Right ventricle myocardium superior (tissue), 1 donor: ENCODE results near the gene RELCH. TPM values are rescaled to one million over a fixed set of nuclear protein-coding genes. Genes with fewer than 3 reads are reported as not detected.
A peak's percentile ranks its signal among the peaks of the same experiment; 100 is the strongest.

Experiments
- ATAC-seq: fragments of 200-7000 bp; cut with Tn5 transposase; one replicate; pipeline ENCODE4 v1.9.1; 2020; ENCODE audit warnings: mild to moderate bottlenecking; ENCODE audit not compliant: poor library complexity
- DNase-seq: peaks from one replicate; pipeline ENCODE4 v3.0.0-alpha.2; 2020
- intact Hi-C: fragments of 100-400 bp; cut with DNase I; formaldehyde crosslinking; loops from one replicate; pipeline ENCODE4 v1.11.2; 2022
- total RNA-seq: library from RNA; stranded (reverse); fragmentation: NEBNext Ultra II Directional; extraction: Animal tissue kit (Norgen Biotek cat#: 25700); gene quantifications from one replicate; pipeline ENCODE4 v1.2.1, GENCODE V29; 2021
- donor health status: DM: no; HTN: yes; CAD: no; lungs with severe emphysema.

The RELCH gene
- total RNA-seq, 1 donor from 2014 or later, result 10.0 TPM

- DNase-seq (no peak), ATAC-seq (no peak)
- intact Hi-C loops, result no loop called here
Observed at GRCh38 chr18:62294073-62294472, 107.0 kb downstream of the RELCH start.

- DNase-seq (no peak), ATAC-seq (no peak)
- intact Hi-C loops, result no loop called here
Observed at GRCh38 chr18:62300359-62300963, 113.4 kb downstream of the RELCH start.

GRCh38 chr18:62301322-62301721 lies 114.3 kb downstream of the RELCH start:
- no peak for DNase-seq
- no peak for ATAC-seq
- intact Hi-C loops, result no loop called here

- DNase-seq (no peak), ATAC-seq (no peak)
- intact Hi-C loops, result no loop called here
Observed at GRCh38 chr18:62312851-62313250, 125.8 kb downstream of the RELCH start.

- no peak for ATAC-seq
- intact Hi-C loops, result no loop called here
Observed at GRCh38 chr18:62318228-62319180, 131.4 kb downstream of the RELCH start.

GRCh38 chr18:62321201-62321600 lies 134.1 kb downstream of the RELCH start:
- no peak for ATAC-seq

More at GRCh38 chr18:62318228-62319180, 131.4 kb downstream of the RELCH start:
- no peak for DNase-seq

GRCh38 chr18:62323483-62324180 lies 136.6 kb downstream of the RELCH start:
- intact Hi-C loops, result no loop called here
- no peak for ATAC-seq
- DNase-seq, result no peak

More at GRCh38 chr18:62321201-62321600, 134.1 kb downstream of the RELCH start:
- intact Hi-C loops, result no loop called here
- no peak for DNase-seq

- intact Hi-C loops, result no loop called here
- DNase-seq (no peak), ATAC-seq (no peak)
Observed at GRCh38 chr18:62324181-62324828, 137.2 kb downstream of the RELCH start.

GRCh38 chr18:62324917-62325805 lies 138.1 kb downstream of the RELCH start, which contains the start of gene TNFRSF11A:
Gene TNFRSF11A, plus strand, starts transcription at chr18:62325310. Its CDS starts 43 bp downstream, at chr18:62325353.
- intact Hi-C loops, result no loop called here
- DNase-seq, result peak; percentile 52
- ATAC-seq, result peak; percentile 75

- peak; percentile 16 for ATAC-seq
- intact Hi-C loops, result no loop called here
- no peak for DNase-seq
Observed at GRCh38 chr18:62325806-62326645, 139.0 kb downstream of the RELCH start.

GRCh38 chr18:62326646-62327348 lies 139.7 kb downstream of the RELCH start:
- intact Hi-C loops, result no loop called here
- no peak for DNase-seq
- ATAC-seq, result no peak

DNA sequence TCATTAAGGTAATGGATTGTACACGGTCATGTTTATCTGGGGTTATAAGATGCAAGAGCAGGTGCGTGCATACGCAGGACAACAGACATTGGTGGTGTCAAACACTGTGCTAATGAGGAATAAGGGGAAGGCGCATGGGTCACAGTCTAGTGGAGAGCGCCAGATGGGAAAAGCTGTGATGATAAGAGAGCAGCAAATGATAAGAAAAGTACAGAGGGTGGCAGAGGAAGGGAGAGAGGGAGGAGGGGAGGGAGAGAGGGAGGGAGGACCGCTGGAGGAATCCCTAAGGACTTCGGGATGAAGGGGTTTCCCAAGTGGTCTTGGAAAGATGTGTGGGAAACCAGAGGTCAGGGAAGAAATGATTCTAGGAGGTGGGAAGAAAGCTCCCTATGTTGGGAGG lies 140.9 kb downstream of the RELCH start:
- ATAC-seq (no peak), DNase-seq (no peak)
- intact Hi-C loops, result no loop called here

DNA sequence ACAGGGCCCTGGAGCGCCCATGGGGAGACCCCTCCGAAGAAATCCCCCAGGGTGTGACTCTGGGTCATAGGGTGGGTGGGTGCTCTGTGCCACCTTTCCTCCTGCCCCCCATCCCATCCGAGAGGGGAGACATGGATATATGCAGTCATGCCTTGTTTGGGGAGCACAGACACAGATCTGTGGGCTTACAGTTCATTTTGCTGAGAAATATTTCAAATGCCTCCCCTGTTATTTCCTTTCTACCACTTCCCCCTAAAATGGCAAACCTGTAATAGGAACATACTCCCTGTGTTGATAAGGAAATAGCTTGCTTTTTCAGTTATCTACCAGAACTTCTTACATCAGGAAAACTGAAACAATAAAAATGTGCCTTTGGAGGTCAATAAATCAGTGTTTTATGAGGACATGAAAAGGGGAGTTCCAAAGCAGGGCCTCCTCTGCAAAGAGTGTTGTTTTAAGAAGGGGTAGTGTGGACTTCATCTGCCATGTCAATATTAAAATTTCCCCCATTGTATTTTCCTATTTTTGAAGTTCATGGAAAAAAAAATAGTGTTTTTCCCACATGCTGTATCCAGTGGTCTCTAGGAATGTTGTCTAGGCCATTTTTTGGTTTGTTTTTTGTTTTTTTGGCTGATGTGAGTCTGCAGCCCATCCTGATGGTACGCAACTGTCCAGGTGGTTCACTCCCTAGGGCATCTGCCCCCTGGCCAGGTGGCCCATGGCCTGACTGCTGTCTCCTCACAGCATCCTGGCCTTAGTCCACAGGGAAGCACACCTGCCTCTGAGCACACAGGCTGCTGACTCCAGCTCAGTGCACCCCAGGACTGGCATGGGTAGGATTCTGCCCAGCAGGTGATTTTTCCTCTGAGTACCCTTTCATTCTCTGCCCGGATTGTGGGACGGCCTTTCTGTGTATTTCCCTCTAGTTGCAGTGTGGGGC lies 141.8 kb downstream of the RELCH start:
- DNase-seq, result no peak
- no peak for ATAC-seq
- intact Hi-C loops, result no loop called here

GRCh38 chr18:62329691-62330454 lies 142.8 kb downstream of the RELCH start:
- intact Hi-C loops, result no loop called here
- ATAC-seq (peak; percentile 82), DNase-seq (peak; percentile 76)

GRCh38 chr18:62330650-62331049 lies 143.6 kb downstream of the RELCH start:
- DNase-seq (no peak), ATAC-seq (no peak)
- intact Hi-C loops, result no loop called here
